ENCODE data around the gene RNF167. TPM values are rescaled to one million over a fixed set of nuclear protein-coding genes. Genes with fewer than 3 reads are reported as not detected.

The RNF167 gene
- polyA plus RNA-seq, 1 donor (not counting 4 experiments of a cell fraction or from before 2014, with no cell fraction given), result 101 TPM

GRCh38 chr17:4899341-4900230 lies 40.5 kb upstream of the RNF167 start, which contains the start of gene C17orf107:
C17orf107 (plus strand) TSS chr17:4899536; CDS start chr17:4899763, 227 bp downstream.
- H4K20me1 ChIP-seq (ENCODE audit: control insufficient read depth, extremely low read depth, insufficient read depth, low read length), result peaks cover 15% of the 10 kb centered on the region
- peaks cover 16 to 23% of the 10 kb centered on the region in 2 experiments for H3K36me3 ChIP-seq (ENCODE audit: control insufficient read depth in 2 of 2, extremely low read depth in 1 of 2, insufficient read depth in 2 of 2, low read length in 2 of 2)
- no peaks in the 10 kb centered on the region for H3K9me1 ChIP-seq (ENCODE audit: control insufficient read depth, extremely low read depth, insufficient read depth, low read length)
- DNase-seq (ENCODE audit: low read depth, low spot score) (peak; percentile 90), FAIRE-seq (no peak)
- H3K9me3 ChIP-seq (ENCODE audit: control insufficient read depth, low read depth, low read length), result no peaks in the 10 kb centered on the region
- peak within 1 kb of the TSS; percentile 30 for H2AFZ ChIP-seq (ENCODE audit: control insufficient read depth, low read length)
- H3K9ac ChIP-seq (ENCODE audit: control insufficient read depth, extremely low read depth, insufficient read depth, low read length), result peak within 1 kb of the TSS; percentile 66
- H3K27me3 ChIP-seq (ENCODE audit: control insufficient read depth, extremely low read depth, insufficient read depth, low read length), result no peaks in the 10 kb centered on the region
- peak within 1 kb of the TSS; percentile 64 for H3K4me2 ChIP-seq (ENCODE audit: control insufficient read depth, extremely low read depth, insufficient read depth, low read depth, low read length)
- dilution Hi-C loops (cut with MboI; ENCODE audit: extremely low pct_ligation_motif_present, low sequenced_read_pairs), result no loop called here
- H3K27ac ChIP-seq (ENCODE audit: control insufficient read depth, insufficient read depth, low read length), result no peak within 1 kb of the TSS
- H3K4me1 ChIP-seq (ENCODE audit: control insufficient read depth, extremely low read depth, insufficient read depth, low read length), result peaks cover 16% of the 10 kb centered on the region
- no peaks in the 10 kb centered on the region for H3K79me2 ChIP-seq (ENCODE audit: control insufficient read depth, insufficient read depth, low read length)
- TF ChIP-seq CTCF (optimal IDR thresholded peaks at IDR 0.05 in 1 of 3, IDR thresholded peaks at IDR 0.05 in 1 of 3, conservative IDR thresholded peaks at IDR 0.05 in 1 of 3; ENCODE audit: extremely low read depth in 1 of 3, insufficient read depth in 2 of 3, low read length in 3 of 3) (peak in 1 of 3 experiments; percentile 6), EZH2 (IDR thresholded peaks at IDR 0.05; ENCODE audit: low read length) (no peak)
- H3K4me3 ChIP-seq (ENCODE audit: control insufficient read depth in 2 of 3, extremely low read depth in 1 of 3, insufficient read depth in 2 of 3, low read depth in 1 of 3, low read length in 3 of 3), result peak within 1 kb of the TSS in 1 of 3 experiments; percentile 65

- H3K79me2 ChIP-seq (ENCODE audit: control insufficient read depth, insufficient read depth, low read length), result no peaks in the 10 kb centered on the region
- no peak overlapping the region for H3K27ac ChIP-seq (ENCODE audit: control insufficient read depth, insufficient read depth, low read length)
- FAIRE-seq, result no peak
- TF ChIP-seq EZH2 (IDR thresholded peaks at IDR 0.05; ENCODE audit: low read length) (no peak), CTCF (optimal IDR thresholded peaks at IDR 0.05 in 1 of 3, IDR thresholded peaks at IDR 0.05 in 1 of 3, conservative IDR thresholded peaks at IDR 0.05 in 1 of 3; ENCODE audit: extremely low read depth in 1 of 3, insufficient read depth in 2 of 3, low read length in 3 of 3) (no peak)
- no peak overlapping the region for H2AFZ ChIP-seq (ENCODE audit: control insufficient read depth, low read length)
- dilution Hi-C loops (cut with MboI; ENCODE audit: extremely low pct_ligation_motif_present, low sequenced_read_pairs), result no loop called here
- H3K4me2 ChIP-seq (ENCODE audit: control insufficient read depth, extremely low read depth, insufficient read depth, low read depth, low read length), result no peak overlapping the region
- H3K9me1 ChIP-seq (ENCODE audit: control insufficient read depth, extremely low read depth, insufficient read depth, low read length), result no peaks in the 10 kb centered on the region
- peaks cover 8 to 14% of the 10 kb centered on the region in 2 experiments for H3K36me3 ChIP-seq (ENCODE audit: control insufficient read depth in 2 of 2, extremely low read depth in 1 of 2, insufficient read depth in 2 of 2, low read length in 2 of 2)
- H3K9me3 ChIP-seq (ENCODE audit: control insufficient read depth, low read depth, low read length), result no peaks in the 10 kb centered on the region
- peaks cover 15% of the 10 kb centered on the region for H4K20me1 ChIP-seq (ENCODE audit: control insufficient read depth, extremely low read depth, insufficient read depth, low read length)
- no peak overlapping the region for H3K4me3 ChIP-seq (ENCODE audit: control insufficient read depth in 2 of 3, extremely low read depth in 1 of 3, insufficient read depth in 2 of 3, low read depth in 1 of 3, low read length in 3 of 3)
- no peak overlapping the region for H3K9ac ChIP-seq (ENCODE audit: control insufficient read depth, extremely low read depth, insufficient read depth, low read length)
- H3K27me3 ChIP-seq (ENCODE audit: control insufficient read depth, extremely low read depth, insufficient read depth, low read length), result no peaks in the 10 kb centered on the region
- H3K4me1 ChIP-seq (ENCODE audit: control insufficient read depth, extremely low read depth, insufficient read depth, low read length), result peaks cover 16% of the 10 kb centered on the region
- no peak for DNase-seq (ENCODE audit: low read depth, low spot score)
Observed at GRCh38 chr17:4900231-4901107, 39.6 kb upstream of the RNF167 start.

Data from keratinocyte (primary cell).